HL-60/S4 treated with retinoic acid at 250 ng/mL for 4 days and 3 days (cell line): ENCODE measurements around the gene NBEAL1.
"Not testable (repeated sequence)": the region's sequence is repeated elsewhere in the genome, so short reads cannot be mapped to it uniquely, and the experiment has no call there.

Source experiments
- in situ Hi-C: fragments of 300-500 bp; cut with MboI; formaldehyde crosslinking; loops from 2 replicates; pipeline ENCODE4 v1.7.0; 2022; ENCODE audit warnings: low sequenced_read_pairs

NBEAL1 gene

GRCh38 chr2:203201426-203201825 is 186.8 kb downstream of the NBEAL1 start:
- in situ Hi-C loops: no loop called here

DNA sequence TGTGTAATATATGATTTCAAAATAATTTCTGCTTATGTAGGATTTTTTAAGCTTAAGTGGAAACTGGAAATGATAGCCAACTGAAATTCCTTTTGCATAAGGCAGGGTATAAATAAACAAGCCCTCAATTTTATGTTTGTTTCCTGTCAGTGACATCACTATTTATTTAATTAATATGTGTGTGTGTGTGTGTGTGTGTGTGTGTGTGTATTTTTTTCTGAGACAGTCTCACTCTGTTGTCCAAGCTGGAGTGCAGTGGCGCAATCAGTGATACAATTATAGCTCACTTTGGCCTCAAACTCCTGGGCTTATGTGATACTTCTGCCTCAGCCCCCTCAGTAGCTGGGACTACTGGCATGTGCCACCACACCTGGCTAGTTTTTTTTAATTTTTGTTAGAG is 194.9 kb downstream of the NBEAL1 start:
- in situ Hi-C loops: no loop called here

GRCh38 chr2:203225423-203226039 is 210.9 kb downstream of the NBEAL1 start:
- in situ Hi-C loops: no loop called here

GRCh38 chr2:203229674-203230073 is 215.0 kb downstream of the NBEAL1 start:
- in situ Hi-C loops: not testable (repeated sequence)

- in situ Hi-C loops: no loop called here
Observed at GRCh38 chr2:203237346-203238238, 222.9 kb downstream of the NBEAL1 start.

GRCh38 chr2:203238292-203238703 is 223.6 kb downstream of the NBEAL1 start:
- in situ Hi-C loops: no loop called here

DNA sequence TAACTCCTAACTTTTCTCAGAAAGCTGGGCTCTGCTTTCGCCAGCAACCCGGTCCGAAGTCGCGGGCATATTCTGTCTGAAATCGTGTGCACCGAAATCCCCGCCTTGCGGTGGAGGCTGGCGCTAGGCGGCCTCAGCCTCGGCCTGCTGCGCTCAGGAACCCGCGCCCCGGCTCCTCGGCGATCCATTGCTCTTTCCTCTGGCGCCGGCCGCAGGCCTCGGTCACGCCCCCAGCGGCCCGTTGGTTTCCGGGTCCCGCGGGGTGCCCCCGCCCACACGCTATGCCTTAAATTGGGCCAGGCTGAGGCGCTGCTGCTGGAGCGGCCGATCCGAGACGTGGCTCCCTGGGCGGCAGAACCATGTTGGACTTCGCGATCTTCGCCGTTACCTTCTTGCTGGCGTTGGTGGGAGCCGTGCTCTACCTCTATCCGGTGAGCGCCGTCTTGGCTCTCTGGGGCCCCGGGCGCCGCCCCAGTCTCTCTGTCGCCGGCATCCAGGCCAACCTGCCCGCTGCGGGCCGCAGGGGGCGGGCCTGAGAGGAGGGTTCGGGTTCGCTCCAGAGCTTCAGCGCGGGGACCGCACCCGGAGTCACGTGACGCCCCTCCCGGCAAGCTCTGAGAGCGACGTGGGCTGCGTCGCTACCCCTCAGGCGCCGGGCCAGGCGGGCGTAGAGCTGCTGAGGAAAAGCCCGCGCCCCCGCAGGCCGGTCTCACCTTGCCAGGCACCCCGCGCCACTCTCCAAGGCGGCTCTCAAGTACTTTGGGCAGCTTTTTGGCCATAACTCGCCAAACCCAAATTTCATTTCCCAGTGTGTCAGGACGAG is 224.2 kb downstream of the NBEAL1 start, which contains the start of gene CYP20A1:
TSS of gene CYP20A1 (plus strand) at position 315 of the 823 bp plus-strand sequence. CDS start at position 360, 45 bp downstream.
- in situ Hi-C loops: no loop called here

GRCh38 chr2:203240491-203240890 is 225.8 kb downstream of the NBEAL1 start:
- in situ Hi-C loops: no loop called here

DNA sequence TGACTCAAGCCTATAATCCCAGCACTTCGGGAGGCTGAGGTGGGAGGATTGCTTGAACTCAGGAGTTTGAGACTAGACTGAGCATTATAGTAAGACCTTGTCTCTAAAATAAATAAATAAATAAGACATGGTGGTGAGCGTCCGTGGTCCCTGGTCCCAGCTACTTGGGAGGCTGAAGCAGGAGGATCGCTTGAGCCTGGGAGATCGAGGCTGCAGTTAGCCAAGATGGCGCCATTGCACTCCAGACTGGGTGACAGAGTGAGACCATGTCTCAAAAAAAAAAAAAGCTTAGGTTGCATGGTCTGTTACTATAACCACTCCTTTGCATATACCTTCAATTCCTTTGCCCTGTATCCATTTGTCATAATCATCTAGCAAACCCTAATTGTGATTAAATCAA is 227.8 kb downstream of the NBEAL1 start:
- in situ Hi-C loops: no loop called here

DNA sequence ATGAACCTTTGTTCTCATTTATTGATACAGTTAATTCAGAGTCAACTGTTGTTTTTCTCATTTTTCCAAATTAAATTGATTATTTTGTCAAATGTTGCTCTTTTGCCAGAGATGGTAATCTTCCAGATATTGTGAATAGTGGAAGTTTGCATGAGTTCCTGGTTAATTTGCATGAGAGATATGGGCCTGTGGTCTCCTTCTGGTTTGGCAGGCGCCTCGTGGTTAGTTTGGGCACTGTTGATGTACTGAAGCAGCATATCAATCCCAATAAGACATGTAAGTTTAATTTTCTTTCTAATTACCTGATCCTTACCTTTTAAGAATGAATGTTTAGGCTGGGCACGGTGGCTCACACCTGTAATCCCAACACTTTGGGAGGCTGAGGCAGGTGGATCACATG is 232.0 kb downstream of the NBEAL1 start:
- in situ Hi-C loops: no loop called here

GRCh38 chr2:203252818-203253217 is 238.1 kb downstream of the NBEAL1 start:
- in situ Hi-C loops: no loop called here

GRCh38 chr2:203253422-203254095 is 238.9 kb downstream of the NBEAL1 start:
- in situ Hi-C loops: not testable (repeated sequence)

DNA sequence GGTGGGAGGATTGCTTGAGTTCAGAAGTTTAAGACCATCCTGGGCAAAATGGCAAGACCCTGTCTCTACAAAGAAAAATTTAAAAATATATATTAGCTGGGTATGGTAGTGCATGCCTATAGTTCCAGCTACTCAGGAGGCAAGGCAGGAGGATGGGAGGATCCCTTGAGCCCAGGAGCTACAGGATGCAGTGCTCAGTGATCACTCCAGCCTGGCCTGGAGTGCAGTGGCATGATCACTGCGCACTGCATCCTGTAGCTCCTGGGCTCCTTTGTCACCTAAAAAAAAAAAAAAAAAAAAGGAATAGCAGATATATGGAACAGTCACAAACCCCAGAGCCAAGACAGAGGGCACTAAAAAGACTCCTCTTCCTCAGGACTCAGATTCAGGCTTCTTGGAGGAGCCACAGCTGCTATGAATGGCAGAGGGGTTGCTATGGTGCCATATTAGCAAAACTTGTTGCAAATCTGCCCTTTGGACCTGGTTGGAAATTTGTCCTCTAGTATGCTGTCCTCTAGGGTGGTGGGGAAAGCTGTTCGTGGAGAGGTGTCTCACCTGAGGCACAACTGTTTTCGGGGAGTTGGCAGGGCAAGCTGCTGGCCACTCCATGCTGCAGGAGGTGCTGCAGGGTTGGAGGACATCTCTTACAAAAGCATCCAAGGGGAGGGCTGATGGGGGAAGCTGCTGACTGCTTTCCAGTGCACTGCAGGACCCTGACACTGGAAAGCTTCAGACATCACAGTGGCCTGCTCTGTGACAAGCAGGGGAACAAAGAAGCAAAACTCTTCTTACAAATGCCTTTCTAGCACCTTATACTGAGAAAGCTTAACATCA is 246.9 kb downstream of the NBEAL1 start:
- in situ Hi-C loops: no loop called here
